HepG2 (cell line): ENCODE measurements around the gene CYP2W1. TPM values are rescaled to one million over a fixed set of nuclear protein-coding genes. Genes with fewer than 3 reads are reported as not detected.

Experiments used
- ATAC-seq: fragments of 200-7000 bp; cut with Tn5 transposase; 3 replicates; pipeline ENCODE4 v1.9.1; 2020; ENCODE audit warnings: mild to moderate bottlenecking, moderate library complexity
- BruUV-seq: library from RNA; stranded (reverse); fragments of 400-500 nt; replicated peaks from 2 replicates; lab custom pipeline; 2021; lab: Mats Ljungman, UMichigan
- CTCF ChIA-PET: fragments of 300-600 bp; formaldehyde crosslinking; extraction: SDS; loops from one replicate; lab custom pipeline; 2021; ENCODE audit warnings: low total read pairs, inconsistent platforms, low intra/inter-chr PET ratio; lab: Yijun Ruan, JAX
- POLR2A ChIA-PET: fragments of 350-600 bp; sonication (Branson Sonifier 250); formaldehyde crosslinking; loops from one replicate; lab custom pipeline; 2020; ENCODE audit warnings: antibody characterized with exemption, inconsistent platforms; lab: Yijun Ruan, JAX
- DNase-seq: peaks from one replicate; pipeline ENCODE4 v3.0.0-alpha.2; 2015; ENCODE audit warnings: low spot score
- FAIRE-seq: peaks from 3 replicates; lab custom pipeline; 2011; peaks lifted over from hg19 to GRCh38; lab: Jason Lieb, UNC
- H2AFZ ChIP-seq: one replicate; pipeline ENCODE4 v1.6.1; 2011; ENCODE audit warnings: low read length, inconsistent platforms
- H3K27ac ChIP-seq: fragments of 300-600 bp; 3 replicates; pipeline ENCODE4 v1.8.0; 2011; ENCODE audit warnings: mixed run types, mild to moderate bottlenecking, mixed read lengths, low read length, inconsistent platforms; ENCODE audit not compliant: insufficient read depth; ENCODE audit errors: extremely low read length
- H3K27me3 ChIP-seq, 2 experiments: fragments of 200-600 bp in 1 of 2; 2 replicates in 1 of 2; 3 replicates in 1 of 2; pipeline versions ENCODE4 v1.6.0 to v1.8.0; 2011; ENCODE audit warnings: low read length in 2 of 2, mild to moderate bottlenecking in 2 of 2, moderate library complexity in 2 of 2, inconsistent platforms in 1 of 2; ENCODE audit not compliant: insufficient read depth in 2 of 2, control insufficient read depth in 1 of 2
- H3K36me3 ChIP-seq, 2 experiments: fragments of 200-600 bp in 1 of 2; replicated peaks in 1 of 2; 2 replicates in 1 of 2; 3 replicates in 1 of 2; pipeline versions ENCODE4 v1.5.1 to v1.8.0; 2011; ENCODE audit warnings: low read length in 2 of 2, inconsistent platforms in 1 of 2; ENCODE audit not compliant: insufficient read depth in 2 of 2, control insufficient read depth in 1 of 2
- H3K4me1 ChIP-seq: 2 replicates; pipeline ENCODE4 v1.5.1; 2012; ENCODE audit warnings: low read length, inconsistent platforms; ENCODE audit not compliant: insufficient read depth
- H3K4me2 ChIP-seq: 2 replicates; pipeline ENCODE4 v1.6.0; 2011; ENCODE audit warnings: low read depth, low read length, inconsistent platforms
- H3K4me3 ChIP-seq, 3 experiments: fragments of 200-600 bp in 1 of 3; sonication (generic), shearing (Covaris generic) in 1 of 3; replicated peaks in 1 of 3; 2 replicates each; pipeline ENCODE4 v1.5.1; 2011 to 2016; ENCODE audit warnings: low read length in 3 of 3, inconsistent platforms in 2 of 3, low read depth in 2 of 3, mild to moderate bottlenecking in 2 of 3, control low read depth in 1 of 3, mixed read lengths in 1 of 3; ENCODE audit not compliant: insufficient read depth in 1 of 3
- H3K79me2 ChIP-seq: one replicate; pipeline ENCODE4 v1.6.1; 2011; ENCODE audit warnings: low read length, inconsistent platforms; ENCODE audit not compliant: insufficient read depth
- H3K9ac ChIP-seq: 2 replicates; pipeline ENCODE4 v1.6.0; 2011; ENCODE audit warnings: mild to moderate bottlenecking, low read depth, low read length, inconsistent platforms; ENCODE audit not compliant: insufficient read depth
- H3K9me3 ChIP-seq: 2 replicates; pipeline ENCODE4 v1.5.1; 2012; ENCODE audit warnings: mild to moderate bottlenecking, low read length
- H4K20me1 ChIP-seq: 2 replicates; pipeline ENCODE4 v1.6.0; 2011; ENCODE audit warnings: inconsistent platforms, mild to moderate bottlenecking, low read length, moderate library complexity; ENCODE audit not compliant: insufficient read depth
- ATAD3A ChIP-seq: sonication (generic); formaldehyde crosslinking; IDR thresholded peaks from 2 replicates; pipeline ENCODE4 v1.4.0; 2020; ENCODE audit warnings: missing genetic modification reagents
- ATF7-NPFF ChIP-seq: sonication (generic); formaldehyde crosslinking; IDR thresholded peaks from 2 replicates; pipeline ENCODE4 v1.8.1; 2023; ENCODE audit warnings: mild to moderate bottlenecking, low read depth, missing genetic modification reagents, moderate library complexity
- HMG20B ChIP-seq: conservative IDR thresholded peaks from 2 replicates; pipeline ENCODE4 v1.6.1; 2016; ENCODE audit warnings: missing genetic modification reagents, missing compliant biosample characterization
- KLF9 ChIP-seq: IDR thresholded peaks from 2 replicates; pipeline ENCODE4 v1.6.1; 2016; ENCODE audit warnings: low read depth
- NR2F1 ChIP-seq, 2 experiments: fragments of 450-650 bp in 1 of 2; formaldehyde crosslinking in 1 of 2; IDR thresholded peaks; 2 replicates each; pipeline versions ENCODE4 v1.5.0 to v1.6.1; 2016 to 2020; ENCODE audit warnings: mild to moderate bottlenecking in 1 of 2, missing compliant biosample characterization in 1 of 2, missing genetic modification reagents in 1 of 2, moderate library complexity in 1 of 2
- ONECUT2 ChIP-seq: sonication (generic); formaldehyde crosslinking; IDR thresholded peaks from 2 replicates; pipeline ENCODE4 v1.4.0; 2020; ENCODE audit warnings: missing genetic modification reagents
- RBAK ChIP-seq: sonication (generic); formaldehyde crosslinking; IDR thresholded peaks from 2 replicates; pipeline ENCODE4 v1.5.1; 2020; ENCODE audit warnings: mild to moderate bottlenecking, missing genetic modification reagents
- SKI ChIP-seq: fragments of 450-650 bp; IDR thresholded peaks from one replicate; pipeline ENCODE4 v1.6.1; 2018; ENCODE audit warnings: mild to moderate bottlenecking; ENCODE audit not compliant: partially characterized antibody
- ZNF546 ChIP-seq: sonication (generic); formaldehyde crosslinking; conservative IDR thresholded peaks from 2 replicates; pipeline ENCODE4 v1.8.1; 2023; ENCODE audit warnings: mild to moderate bottlenecking, missing genetic modification reagents
- ZNF570 ChIP-seq: sonication (generic); formaldehyde crosslinking; IDR thresholded peaks from 2 replicates; pipeline ENCODE4 v1.4.0; 2020; ENCODE audit warnings: mild to moderate bottlenecking, missing genetic modification reagents, borderline replicate concordance
- ZNF660 ChIP-seq: sonication (generic); formaldehyde crosslinking; IDR thresholded peaks from 2 replicates; pipeline ENCODE4 v1.5.1; 2020; ENCODE audit warnings: mild to moderate bottlenecking, low read depth, missing genetic modification reagents, borderline replicate concordance
- ZSCAN29 ChIP-seq: sonication (generic); formaldehyde crosslinking; conservative IDR thresholded peaks from 2 replicates; pipeline ENCODE4 v1.4.0; 2020; ENCODE audit warnings: mild to moderate bottlenecking, missing genetic modification reagents
- WGBS: methylation state at CpG from one replicate; pipeline ENCODE4 v1.1.6; 2017; ENCODE audit warnings: low lambda C conversion rate; 5-methylcytosine and 5-hydroxymethylcytosine counted together
- in situ Hi-C: cut with HindIII; loops from 2 replicates; pipeline ENCODE4 v1.10.0; 2017; ENCODE audit warnings: low pct_unique_long_range_greater_than_20kb; ENCODE audit not compliant: extremely low pct_ligation_motif_present
- intact Hi-C: fragments of 100-400 bp; cut with micrococcal nuclease; formaldehyde crosslinking; loops from one replicate; pipeline ENCODE4 v1.10.0; 2022; ENCODE audit not compliant: unreplicated experiment
- polyA plus RNA-seq, 8 experiments: library from polyadenylated mRNA; depleted of rRNA in 3 of 8; stranded (reverse) in 7 of 8; unstranded in 1 of 8; fragments of >200 nt; fragmentation: Illumina TruSeq in 4 of 8; extraction: Trizol in 4 of 8; gene quantifications; 2 replicates each; pipeline versions ENCODE4 v1.2.1 to v1.2.3, GENCODE V29; 2011 to 2016; ENCODE audit warnings: low read depth in 4 of 8, missing spikeins in 1 of 8, mixed read lengths in 1 of 8; ENCODE audit not compliant: insufficient read depth in 1 of 8
- total RNA-seq, 5 experiments: library from RNA; depleted of rRNA; stranded (reverse); fragments of >200 nt; fragmentation: Illumina TruSeq; extraction: Trizol; gene quantifications; 2 replicates each; pipeline ENCODE4 v1.2.3, GENCODE V29; 2016; ENCODE audit warnings: low read depth in 1 of 5

The CYP2W1 gene
- total and polyA plus RNA-seq, 2 of the 13 experiments (the other 11 are each of a cell fraction or from before 2014, with no cell fraction given), result 19.5 to 31.7 TPM

DNA sequence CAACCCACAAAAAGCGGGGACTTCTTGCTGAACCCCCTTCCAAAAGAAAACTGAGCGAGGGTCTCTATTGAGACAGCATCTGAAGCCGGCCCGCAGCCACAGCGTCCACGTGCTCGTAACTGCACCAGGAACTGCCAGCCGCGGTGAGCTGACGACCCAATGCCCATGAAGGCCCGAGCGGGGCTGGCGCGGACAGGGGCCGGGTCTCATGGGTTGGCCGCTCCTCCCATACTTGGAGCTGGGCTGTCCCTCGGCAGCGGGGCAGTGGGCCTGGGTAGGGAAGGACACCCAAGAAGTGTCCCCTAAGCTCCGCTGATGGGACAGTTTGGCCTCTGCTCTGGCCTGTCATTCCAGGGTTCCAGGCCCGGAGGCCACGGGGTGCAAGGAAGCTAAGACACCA lies 22.3 kb downstream of the CYP2W1 start:
- ATAC-seq (no peak), DNase-seq (no peak), FAIRE-seq (no peak)
- no peak overlapping the region for H3K27ac ChIP-seq
- H3K79me2 ChIP-seq, result no peaks in the 10 kb centered on the region
- no peaks in the 10 kb centered on the region for H4K20me1 ChIP-seq
- 94% methylated on average over 14 of the region's 21 CpGs for WGBS
- no peaks in the 10 kb centered on the region for H3K4me1 ChIP-seq
- ChIA-PET CTCF (no interaction called here), POLR2A (no interaction called here)
- TF ChIP-seq SKI (no peak), ZNF546 (CRISPR knock-in tag) (no peak), NR2F1 (CRISPR knock-in tag; IDR thresholded peaks at IDR 0.05) (no peak), ZSCAN29 (CRISPR knock-in tag) (no peak), ZNF570 (no peak), ZNF660 (CRISPR knock-in tag) (no peak), KLF9 (CRISPR knock-in tag) (no peak), ATF7-NPFF (CRISPR knock-in tag) (no peak)
- intact Hi-C loops, result no loop called here
- BruUV-seq, result no TSS peak
- peaks cover 3 to 7% of the 10 kb centered on the region in 2 experiments; a peak in 2 of 5 replicates for H3K36me3 ChIP-seq
- H3K9ac ChIP-seq, result no peak overlapping the region
- no peaks in the 10 kb centered on the region for H3K27me3 ChIP-seq
- H2AFZ ChIP-seq, result no peak overlapping the region
- H3K4me2 ChIP-seq, result no peak overlapping the region
- H3K4me3 ChIP-seq, result no peak overlapping the region
- H3K9me3 ChIP-seq, result no peaks in the 10 kb centered on the region
- in situ Hi-C loops, result no loop called here

DNA sequence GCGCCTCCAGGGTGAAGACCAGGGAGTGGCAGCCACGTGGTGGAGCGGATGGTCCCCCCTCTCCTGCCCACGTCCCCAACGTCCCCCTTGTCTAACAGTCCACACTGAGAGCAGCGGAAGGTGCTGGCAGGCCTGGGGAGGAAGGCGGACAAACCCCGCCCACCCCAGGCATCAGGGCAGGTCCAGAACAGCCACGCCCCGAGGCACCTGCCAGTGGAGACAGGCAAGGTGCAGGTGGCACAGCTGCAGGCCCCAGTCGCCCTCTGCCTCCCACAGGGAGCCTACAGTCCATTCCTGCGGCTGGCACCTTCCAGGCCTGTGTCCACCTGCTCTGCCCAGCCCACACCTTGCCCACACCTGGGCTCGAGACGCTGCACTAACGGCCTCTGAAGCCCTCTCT lies 24.9 kb downstream of the CYP2W1 start:
- ChIA-PET POLR2A (no interaction called here), CTCF (no interaction called here)
- Histone ChIP-seq H2AFZ (no peak overlapping the region), H3K9me3 (no peaks in the 10 kb centered on the region), H3K79me2 (no peaks in the 10 kb centered on the region), H3K4me1 (no peaks in the 10 kb centered on the region), H4K20me1 (no peaks in the 10 kb centered on the region), H3K27ac (no peak overlapping the region), H3K4me3 (no peak overlapping the region), H3K9ac (no peak overlapping the region), H3K27me3 (no peaks in the 10 kb centered on the region), H3K36me3 (peaks cover 3 to 7% of the 10 kb centered on the region in 2 experiments; a peak in 2 of 5 replicates), H3K4me2 (no peak overlapping the region)
- no TSS peak for BruUV-seq
- WGBS, result 100% methylated on average over 1 of the region's 15 CpGs
- FAIRE-seq, result no peak
- DNase-seq, result no peak
- intact Hi-C loops (no loop called here), in situ Hi-C loops (no loop called here)
- no peak for TF ChIP-seq HMG20B
- TF ChIP-seq RBAK, result no peak
- no peak for TF ChIP-seq ONECUT2 (CRISPR knock-in tag)
- TF ChIP-seq ATAD3A (CRISPR knock-in tag), result no peak
- no peak for ATAC-seq
